Caco-2 (cell line): Measurements from ENCODE around the gene HTT. TPM values are rescaled to one million over a fixed set of nuclear protein-coding genes. Genes with fewer than 3 reads are reported as not detected.
"Not testable (repeated sequence)": the region's sequence is repeated elsewhere in the genome, so short reads cannot be mapped to it uniquely, and the experiment has no call there.

Source experiments
- BruUV-seq: library from RNA; stranded (reverse); fragments of 400-500 nt; replicated peaks from 2 replicates; lab custom pipeline; 2021; lab: Mats Ljungman, UMichigan
- CTCF ChIA-PET: fragments of 300-600 bp; sonication (Branson Sonifier 250); formaldehyde crosslinking; loops from one replicate; lab custom pipeline; 2022; ENCODE audit warnings: antibody characterized with exemption; lab: Charles Lee
- POLR2A ChIA-PET: fragments of 300-600 bp; sonication (Branson Sonifier 250); formaldehyde crosslinking; loops from one replicate; lab custom pipeline; 2022; ENCODE audit warnings: antibody characterized with exemption; lab: Charles Lee
- DNase-seq, 2 experiments: peaks; one replicate each; pipeline versions ENCODE4 v3.0.0 to v3.0.0-alpha.2; 2020 to 2022
- H3K27me3 ChIP-seq: replicated peaks from 2 replicates; pipeline ENCODE4 v1.6.0; 2011; ENCODE audit warnings: low read length; ENCODE audit not compliant: control insufficient read depth, insufficient read depth
- H3K36me3 ChIP-seq: 2 replicates; pipeline ENCODE4 v1.5.1; 2011; ENCODE audit warnings: low read length; ENCODE audit not compliant: control insufficient read depth, insufficient read depth
- H3K4me1 ChIP-seq: fragments of 250-450 bp; sonication (Bioruptor Pico); 2 replicates; pipeline ENCODE4 v1.5.1; 2020; ENCODE audit warnings: mild to moderate bottlenecking
- H3K4me3 ChIP-seq: 2 replicates; pipeline ENCODE4 v1.5.1; 2011; ENCODE audit warnings: low read depth, mild to moderate bottlenecking, control low read depth, low read length
- H3K9me3 ChIP-seq: fragments of 250-450 bp; sonication (Bioruptor Pico); 2 replicates; pipeline ENCODE4 v1.5.1; 2020; ENCODE audit warnings: mild to moderate bottlenecking, moderate library complexity
- H3K27ac Mint-ChIP-seq: one replicate; pipeline ENCODE4 v1.8.0; 2022; ENCODE audit warnings: mixed read lengths; ENCODE audit not compliant: unreplicated experiment
- H3K27me3 Mint-ChIP-seq: one replicate; pipeline ENCODE4 v1.8.0; 2022; ENCODE audit warnings: mixed read lengths; ENCODE audit not compliant: insufficient read depth, unreplicated experiment
- H3K36me3 Mint-ChIP-seq: one replicate; pipeline ENCODE4 v1.8.0; 2022; ENCODE audit warnings: mild to moderate bottlenecking, mixed read lengths; ENCODE audit not compliant: insufficient read depth, unreplicated experiment
- H3K4me1 Mint-ChIP-seq: one replicate; pipeline ENCODE4 v1.8.0; 2022; ENCODE audit warnings: low read depth, mixed read lengths; ENCODE audit not compliant: unreplicated experiment
- H3K4me3 Mint-ChIP-seq: one replicate; pipeline ENCODE4 v1.8.0; 2022; ENCODE audit warnings: mild to moderate bottlenecking, moderate library complexity, mixed read lengths; ENCODE audit not compliant: unreplicated experiment
- H3K9me3 Mint-ChIP-seq: one replicate; pipeline ENCODE4 v1.8.0; 2022; ENCODE audit warnings: mixed read lengths; ENCODE audit not compliant: unreplicated experiment
- intact Hi-C: fragments of 100-400 bp; cut with micrococcal nuclease; formaldehyde crosslinking; loops from one replicate; pipeline ENCODE4 v1.10.0; 2022; ENCODE audit not compliant: unreplicated experiment
- total RNA-seq: library from RNA; stranded (reverse); gene quantifications from 2 replicates; pipeline ENCODE4 v1.2.3, GENCODE V29; 2022
- TF ChIP-seq, protein P1 (sequence below), 2 experiments: fragments of 200-600 bp in 1 of 2; IDR thresholded peaks; 1 replicate in 1 of 2; 2 replicates in 1 of 2; pipeline versions ENCODE4 v1.5.1 to v1.8.0; 2011 to 2022; ENCODE audit warnings: antibody characterized with exemption in 1 of 2, control low read depth in 1 of 2, inconsistent platforms in 1 of 2, low read depth in 1 of 2, low read length in 1 of 2, mild to moderate bottlenecking in 1 of 2, moderate library complexity in 1 of 2; ENCODE audit not compliant: insufficient read depth in 1 of 2, severe bottlenecking in 1 of 2, unreplicated experiment in 1 of 2

HTT gene
- total RNA-seq, 1 experiment from 2014 or later = 63.3 TPM

DNA sequence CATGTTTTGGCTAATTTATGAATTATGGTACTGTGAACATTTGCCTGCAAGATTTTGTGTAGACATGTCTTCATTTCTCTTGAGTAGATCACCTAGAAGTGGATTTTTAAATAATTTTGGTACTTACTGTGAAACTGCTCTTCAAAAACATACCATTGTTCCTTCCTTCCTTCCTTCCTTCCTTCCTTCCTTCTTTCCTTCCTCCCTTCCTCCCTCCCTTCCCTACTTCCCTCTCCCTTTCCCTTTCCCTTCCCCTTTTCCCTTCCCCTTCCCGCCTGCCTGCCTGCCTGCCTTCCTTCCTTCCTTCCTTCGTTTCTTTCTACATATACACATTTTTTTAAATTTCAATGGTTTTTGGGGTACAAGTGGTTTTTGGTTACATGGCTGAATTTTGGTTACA, 63.4 kb downstream of the HTT start:
- TF ChIP-seq, protein P1, sequence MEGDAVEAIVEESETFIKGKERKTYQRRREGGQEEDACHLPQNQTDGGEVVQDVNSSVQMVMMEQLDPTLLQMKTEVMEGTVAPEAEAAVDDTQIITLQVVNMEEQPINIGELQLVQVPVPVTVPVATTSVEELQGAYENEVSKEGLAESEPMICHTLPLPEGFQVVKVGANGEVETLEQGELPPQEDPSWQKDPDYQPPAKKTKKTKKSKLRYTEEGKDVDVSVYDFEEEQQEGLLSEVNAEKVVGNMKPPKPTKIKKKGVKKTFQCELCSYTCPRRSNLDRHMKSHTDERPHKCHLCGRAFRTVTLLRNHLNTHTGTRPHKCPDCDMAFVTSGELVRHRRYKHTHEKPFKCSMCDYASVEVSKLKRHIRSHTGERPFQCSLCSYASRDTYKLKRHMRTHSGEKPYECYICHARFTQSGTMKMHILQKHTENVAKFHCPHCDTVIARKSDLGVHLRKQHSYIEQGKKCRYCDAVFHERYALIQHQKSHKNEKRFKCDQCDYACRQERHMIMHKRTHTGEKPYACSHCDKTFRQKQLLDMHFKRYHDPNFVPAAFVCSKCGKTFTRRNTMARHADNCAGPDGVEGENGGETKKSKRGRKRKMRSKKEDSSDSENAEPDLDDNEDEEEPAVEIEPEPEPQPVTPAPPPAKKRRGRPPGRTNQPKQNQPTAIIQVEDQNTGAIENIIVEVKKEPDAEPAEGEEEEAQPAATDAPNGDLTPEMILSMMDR (IDR thresholded peaks at IDR 0.05; ENCODE audit: insufficient read depth in 1 of 2, low read depth in 1 of 2, low read length in 1 of 2, severe bottlenecking in 1 of 2, unreplicated experiment in 1 of 2) = no peak
- no peak for DNase-seq
- Mint-ChIP-seq H3K4me1 (no peaks in the 10 kb centered on the region), H3K4me3 (no peak overlapping the region), H3K27ac (no peak overlapping the region), H3K27me3 (no peaks in the 10 kb centered on the region), H3K9me3 (no peaks in the 10 kb centered on the region), H3K36me3 (peaks cover 64% of the 10 kb centered on the region)
- POLR2A ChIA-PET = no interaction called here
- Histone ChIP-seq H3K27me3 (no peaks in the 10 kb centered on the region), H3K4me3 (no peak overlapping the region), H3K9me3 (no peaks in the 10 kb centered on the region), H3K36me3 (no peaks in the 10 kb centered on the region; the same call in 1 of the 2 replicates), H3K4me1 (no peaks in the 10 kb centered on the region)
- CTCF ChIA-PET = no interaction called here
- no TSS peak for BruUV-seq
- intact Hi-C loops = loop anchor here (2.0 kb wide), 1 partner anchor 91 kb away; no protein-coding TSS in a partner anchor

DNA sequence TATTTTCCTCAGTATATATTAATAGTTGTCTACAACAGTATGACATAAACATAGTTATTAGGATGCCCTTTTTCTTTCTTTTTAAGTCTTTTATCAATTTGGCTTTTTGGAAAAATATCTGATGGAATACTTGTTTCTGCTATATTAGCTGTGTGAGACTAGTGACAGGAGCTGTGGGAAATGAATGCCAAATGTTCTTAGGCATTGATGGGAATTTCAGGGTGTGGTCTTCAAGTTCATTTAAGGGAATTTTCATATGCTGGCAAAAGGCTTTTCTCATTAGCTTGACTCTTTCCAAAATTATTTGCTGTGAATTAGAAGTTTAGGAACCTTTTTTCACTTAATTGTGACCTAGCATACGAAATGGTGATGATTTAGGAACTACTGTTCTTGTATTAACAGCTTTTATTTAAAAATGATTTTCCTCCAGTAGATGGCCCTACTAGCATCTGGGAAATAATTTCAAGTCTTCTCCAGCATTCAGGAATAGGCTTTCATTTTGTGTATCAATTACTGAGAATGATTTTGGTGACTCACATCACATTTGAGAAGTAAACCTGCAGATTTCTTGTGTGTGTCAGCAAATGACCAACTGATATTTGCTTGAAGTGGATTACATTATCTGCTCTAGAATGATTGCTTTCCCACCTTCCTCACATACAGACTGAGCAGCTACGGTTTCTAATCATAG, 70.9 kb downstream of the HTT start:
- intact Hi-C loops = no loop called here
- ChIA-PET CTCF (interaction anchor here (0.8 kb wide), 1 partner anchor 13 kb away, joined by 3 read pairs; no protein-coding TSS in a partner anchor), POLR2A (no interaction called here)
- BruUV-seq = no TSS peak
- TF ChIP-seq, protein P1 (IDR thresholded peaks at IDR 0.05; ENCODE audit: insufficient read depth in 1 of 2, low read depth in 1 of 2, low read length in 1 of 2, severe bottlenecking in 1 of 2, unreplicated experiment in 1 of 2) = no peak
- peaks cover 61% of the 10 kb centered on the region for H3K36me3 Mint-ChIP-seq
- no peaks in the 10 kb centered on the region for H3K4me1 Mint-ChIP-seq
- H3K9me3 Mint-ChIP-seq = no peaks in the 10 kb centered on the region
- H3K4me3 Mint-ChIP-seq = no peak overlapping the region
- Histone ChIP-seq H3K4me3 (no peak overlapping the region), H3K9me3 (no peaks in the 10 kb centered on the region), H3K4me1 (no peaks in the 10 kb centered on the region), H3K36me3 (no peaks in the 10 kb centered on the region), H3K27me3 (no peaks in the 10 kb centered on the region)
- H3K27ac Mint-ChIP-seq = no peak overlapping the region
- H3K27me3 Mint-ChIP-seq = no peaks in the 10 kb centered on the region
- no peak for DNase-seq

DNA sequence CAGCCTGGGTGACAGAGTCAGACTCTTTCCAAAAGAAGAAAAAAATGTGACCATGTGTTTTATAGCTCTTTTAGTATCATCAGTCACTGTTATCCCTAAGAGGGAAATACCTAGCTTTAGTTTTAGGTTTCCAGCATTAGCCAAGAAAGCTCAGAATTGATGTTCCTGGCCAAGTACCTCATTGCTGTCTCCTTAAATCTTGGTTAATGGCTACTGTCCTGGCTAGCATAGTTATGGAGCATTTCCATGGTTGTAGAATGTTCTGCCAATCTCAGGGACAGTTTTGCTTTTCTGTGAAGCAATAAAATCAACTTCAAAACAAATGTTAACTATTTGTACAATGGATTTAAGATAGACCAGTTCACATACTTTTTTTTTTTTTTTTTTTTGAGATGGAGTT, 74.4 kb downstream of the HTT start:
- H3K27me3 ChIP-seq = no peaks in the 10 kb centered on the region
- H3K27me3 Mint-ChIP-seq = no peaks in the 10 kb centered on the region
- no peaks in the 10 kb centered on the region for H3K9me3 ChIP-seq
- H3K4me1 Mint-ChIP-seq = no peaks in the 10 kb centered on the region
- H3K4me3 ChIP-seq = no peak overlapping the region
- H3K27ac Mint-ChIP-seq = no peak overlapping the region
- TF ChIP-seq, protein P1 (IDR thresholded peaks at IDR 0.05; ENCODE audit: insufficient read depth in 1 of 2, low read depth in 1 of 2, low read length in 1 of 2, severe bottlenecking in 1 of 2, unreplicated experiment in 1 of 2) = no peak
- CTCF ChIA-PET = interaction anchor here (0.6 to 0.7 kb wide), 2 partner anchors 268 to 631 kb away, joined by 4 to 5 read pairs; no protein-coding TSS in a partner anchor
- no peak overlapping the region for H3K4me3 Mint-ChIP-seq
- no peaks in the 10 kb centered on the region for H3K9me3 Mint-ChIP-seq
- no peaks in the 10 kb centered on the region for H3K4me1 ChIP-seq
- POLR2A ChIA-PET = no interaction called here
- DNase-seq = no peak
- no peaks in the 10 kb centered on the region for H3K36me3 ChIP-seq
- intact Hi-C loops = no loop called here
- no TSS peak for BruUV-seq
- peaks cover 74% of the 10 kb centered on the region for H3K36me3 Mint-ChIP-seq

DNA sequence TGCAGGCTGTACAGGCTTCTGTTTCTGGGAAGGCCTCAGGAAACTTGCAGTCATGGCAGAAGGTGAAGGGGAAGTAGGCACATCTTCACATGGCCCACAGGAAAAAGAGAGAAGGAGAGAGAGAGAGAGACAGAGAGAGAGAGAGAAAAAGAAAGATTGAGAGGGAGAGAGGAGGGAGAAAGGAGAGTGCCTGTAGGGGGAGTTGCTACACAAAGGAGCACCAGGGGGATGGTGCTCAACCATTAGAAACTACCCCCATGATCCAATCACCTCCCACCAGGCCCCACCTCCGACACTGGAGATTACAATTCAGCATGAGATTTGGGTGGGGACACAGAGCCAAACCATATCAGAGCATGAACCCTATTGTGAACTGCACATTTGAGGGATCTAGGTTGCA, 76.8 kb downstream of the HTT start:
- POLR2A ChIA-PET, H3K4me3 ChIP-seq, DNase-seq, intact Hi-C loops, H3K27ac Mint-ChIP-seq, H3K4me1 Mint-ChIP-seq, CTCF ChIA-PET, H3K4me3 Mint-ChIP-seq, H3K27me3 ChIP-seq, H3K4me1 ChIP-seq, H3K9me3 ChIP-seq, BruUV-seq, H3K9me3 Mint-ChIP-seq, H3K27me3 Mint-ChIP-seq, H3K36me3 ChIP-seq: not testable (repeated sequence)
- H3K36me3 Mint-ChIP-seq = peaks cover 71% of the 10 kb centered on the region
